Measurements from ENCODE around the gene CAPZA1. TPM values are rescaled to one million over a fixed set of nuclear protein-coding genes. Genes with fewer than 3 reads are reported as not detected.

Gene CAPZA1
- total RNA-seq, 1 donor: 159 TPM

DNA sequence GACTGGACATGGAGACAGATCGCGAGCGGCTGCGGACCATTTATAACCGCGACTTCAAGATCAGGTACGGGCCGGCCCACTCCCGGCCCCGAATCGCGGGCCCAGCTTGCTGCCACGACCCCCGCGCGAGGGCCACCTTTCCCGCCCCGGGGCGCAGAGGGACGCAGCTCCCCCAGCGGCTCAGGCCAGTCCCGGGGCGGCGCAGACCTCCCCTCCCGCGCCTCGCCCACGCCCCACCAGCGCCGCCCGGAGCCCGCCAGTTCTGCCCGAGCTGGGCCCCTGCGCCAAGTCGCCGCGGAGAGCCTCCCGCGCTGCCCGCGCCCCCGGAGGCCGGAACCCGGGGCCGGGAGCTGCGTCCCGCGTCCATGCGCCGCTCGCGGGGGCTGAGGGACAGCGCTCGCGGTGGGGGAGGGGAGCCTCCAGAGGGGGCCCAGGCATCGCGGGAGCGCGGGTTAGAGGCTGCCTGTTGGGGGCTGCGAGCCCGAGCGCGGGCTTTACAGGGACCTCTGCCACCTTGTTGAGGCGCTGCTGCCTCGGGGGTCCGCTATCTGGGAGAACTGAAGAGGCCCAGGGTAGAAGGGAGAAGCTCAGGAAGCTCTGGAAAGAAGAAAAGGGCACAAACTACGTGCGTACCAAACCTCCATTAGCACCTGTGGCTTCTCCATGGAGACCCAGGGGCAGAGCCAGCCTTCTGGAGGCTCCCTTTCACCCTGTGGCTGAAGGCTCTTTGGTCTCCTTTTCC, 55.5 kb downstream of the CAPZA1 start:
- peak overlapping the region; percentile 85 for H3K4me2 ChIP-seq (ENCODE audit: insufficient read depth, low read length)
- peak; percentile 89 for DNase-seq (ENCODE audit: insufficient read length, low spot score, missing footprints)
- H4K20me1 ChIP-seq (ENCODE audit: insufficient read depth, low read length): peaks cover 6% of the 10 kb centered on the region
- peak overlapping the region; percentile 89 for H3K4me3 ChIP-seq (ENCODE audit: insufficient read depth, low read length)
- H3K36me3 ChIP-seq (ENCODE audit: insufficient read depth, low read length): peaks cover 14% of the 10 kb centered on the region
- TF ChIP-seq, protein P1, sequence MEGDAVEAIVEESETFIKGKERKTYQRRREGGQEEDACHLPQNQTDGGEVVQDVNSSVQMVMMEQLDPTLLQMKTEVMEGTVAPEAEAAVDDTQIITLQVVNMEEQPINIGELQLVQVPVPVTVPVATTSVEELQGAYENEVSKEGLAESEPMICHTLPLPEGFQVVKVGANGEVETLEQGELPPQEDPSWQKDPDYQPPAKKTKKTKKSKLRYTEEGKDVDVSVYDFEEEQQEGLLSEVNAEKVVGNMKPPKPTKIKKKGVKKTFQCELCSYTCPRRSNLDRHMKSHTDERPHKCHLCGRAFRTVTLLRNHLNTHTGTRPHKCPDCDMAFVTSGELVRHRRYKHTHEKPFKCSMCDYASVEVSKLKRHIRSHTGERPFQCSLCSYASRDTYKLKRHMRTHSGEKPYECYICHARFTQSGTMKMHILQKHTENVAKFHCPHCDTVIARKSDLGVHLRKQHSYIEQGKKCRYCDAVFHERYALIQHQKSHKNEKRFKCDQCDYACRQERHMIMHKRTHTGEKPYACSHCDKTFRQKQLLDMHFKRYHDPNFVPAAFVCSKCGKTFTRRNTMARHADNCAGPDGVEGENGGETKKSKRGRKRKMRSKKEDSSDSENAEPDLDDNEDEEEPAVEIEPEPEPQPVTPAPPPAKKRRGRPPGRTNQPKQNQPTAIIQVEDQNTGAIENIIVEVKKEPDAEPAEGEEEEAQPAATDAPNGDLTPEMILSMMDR (IDR thresholded peaks at IDR 0.05; ENCODE audit: extremely low read depth, low read depth, low read length): no peak
- peaks cover 54% of the 10 kb centered on the region for H3K79me2 ChIP-seq (ENCODE audit: insufficient read depth, low read length)
- peaks cover 23% of the 10 kb centered on the region for H3K4me1 ChIP-seq (ENCODE audit: insufficient read depth, low read length)
- no peaks in the 10 kb centered on the region for H3K9me3 ChIP-seq (ENCODE audit: low read depth, low read length)
- peak overlapping the region; percentile 77 for H3K27ac ChIP-seq (ENCODE audit: low read depth, low read length)
- no peaks in the 10 kb centered on the region for H3K27me3 ChIP-seq (ENCODE audit: insufficient read depth, low read length)
- H2AFZ ChIP-seq (ENCODE audit: low read length): peak overlapping the region; percentile 67

DNA sequence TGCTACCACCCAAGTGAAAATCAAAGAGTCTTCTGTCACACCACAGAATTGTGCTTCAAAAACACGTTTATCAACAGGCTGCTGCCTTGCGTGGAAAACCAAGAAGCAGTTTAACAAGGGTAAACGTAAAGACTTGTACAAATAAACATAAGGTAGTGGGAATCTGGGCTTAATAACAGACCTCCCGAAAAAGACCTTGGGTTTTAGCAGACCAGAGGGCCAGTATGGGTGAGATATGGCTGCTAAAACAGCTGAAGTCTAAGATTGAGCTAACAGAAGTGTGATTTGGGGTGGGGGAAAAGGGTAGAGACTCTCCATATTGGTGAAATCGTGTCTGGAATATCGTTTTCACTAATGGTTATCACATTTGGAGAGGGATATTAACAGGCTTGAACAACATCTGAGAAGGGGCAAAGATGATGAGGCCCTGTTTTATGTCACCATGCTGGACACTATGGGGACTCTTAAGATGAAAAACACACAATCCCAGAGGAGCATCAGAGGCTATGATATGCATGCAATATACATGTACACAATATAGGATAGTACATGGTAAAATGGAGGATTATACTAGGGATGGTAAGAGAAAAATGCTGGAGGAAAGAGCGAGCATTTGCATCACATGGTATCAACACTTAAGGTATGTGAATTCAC, 56.2 kb downstream of the CAPZA1 start:
- Histone ChIP-seq H3K4me1 (ENCODE audit: insufficient read depth, low read length) (peaks cover 23% of the 10 kb centered on the region), H3K27ac (ENCODE audit: low read depth, low read length) (peak overlapping the region; percentile 62), H3K27me3 (ENCODE audit: insufficient read depth, low read length) (no peaks in the 10 kb centered on the region), H4K20me1 (ENCODE audit: insufficient read depth, low read length) (peaks cover 6% of the 10 kb centered on the region), H3K4me3 (ENCODE audit: insufficient read depth, low read length) (peak overlapping the region; percentile 89), H2AFZ (ENCODE audit: low read length) (peak overlapping the region; percentile 67), H3K9me3 (ENCODE audit: low read depth, low read length) (no peaks in the 10 kb centered on the region), H3K36me3 (ENCODE audit: insufficient read depth, low read length) (peaks cover 12% of the 10 kb centered on the region), H3K79me2 (ENCODE audit: insufficient read depth, low read length) (peaks cover 54% of the 10 kb centered on the region), H3K4me2 (ENCODE audit: insufficient read depth, low read length) (peak overlapping the region; percentile 85)
- TF ChIP-seq, protein P1 (IDR thresholded peaks at IDR 0.05; ENCODE audit: extremely low read depth, low read depth, low read length): no peak
- no peak for DNase-seq (ENCODE audit: insufficient read length, low spot score, missing footprints)

DNA sequence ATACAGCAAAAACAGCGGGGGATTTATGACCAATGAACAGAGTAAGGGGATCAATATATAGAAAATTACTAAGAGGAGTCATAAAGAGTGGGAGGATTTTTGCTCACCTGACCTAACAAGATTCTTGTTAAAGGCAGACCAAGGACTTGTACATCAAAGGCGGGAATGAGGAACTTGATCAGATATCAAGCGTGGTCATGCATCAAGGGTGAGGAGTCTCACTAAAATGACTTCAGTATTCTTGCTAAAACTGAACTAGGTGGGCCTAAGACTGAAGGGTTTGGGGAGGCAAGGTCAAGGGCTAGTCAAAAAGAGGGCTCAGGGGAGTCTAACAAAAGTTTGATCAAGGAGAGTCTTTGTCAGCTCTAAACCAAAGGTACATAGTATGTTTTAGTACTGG, 56.9 kb downstream of the CAPZA1 start:
- TF ChIP-seq, protein P1 (IDR thresholded peaks at IDR 0.05; ENCODE audit: extremely low read depth, low read depth, low read length): no peak

DNA sequence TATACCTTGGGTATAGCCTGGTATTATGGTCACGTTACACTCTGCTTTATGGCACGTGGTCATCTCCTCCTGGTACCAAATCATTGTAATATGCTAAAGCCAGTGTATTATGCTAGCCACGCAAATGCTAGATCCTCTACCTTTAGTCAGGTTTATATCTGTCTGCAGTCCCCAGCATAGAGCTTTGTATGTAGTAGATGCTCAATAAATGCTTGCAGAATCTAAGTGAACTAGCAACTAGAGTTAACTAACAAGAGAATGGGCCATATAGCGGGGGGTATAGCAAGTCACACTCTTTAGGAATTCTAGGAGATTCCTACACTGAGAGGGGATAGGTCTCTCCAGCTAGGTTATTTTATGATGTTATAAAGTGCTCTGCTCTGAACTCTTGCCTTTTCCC, 57.9 kb downstream of the CAPZA1 start:
- TF ChIP-seq, protein P1 (IDR thresholded peaks at IDR 0.05; ENCODE audit: extremely low read depth, low read depth, low read length): no peak
- Histone ChIP-seq H3K27me3 (ENCODE audit: insufficient read depth, low read length) (no peaks in the 10 kb centered on the region), H3K4me2 (ENCODE audit: insufficient read depth, low read length) (no peak overlapping the region), H3K9me3 (ENCODE audit: low read depth, low read length) (no peaks in the 10 kb centered on the region), H3K36me3 (ENCODE audit: insufficient read depth, low read length) (peaks cover 1% of the 10 kb centered on the region), H3K27ac (ENCODE audit: low read depth, low read length) (no peak overlapping the region), H4K20me1 (ENCODE audit: insufficient read depth, low read length) (peaks cover 9% of the 10 kb centered on the region), H2AFZ (ENCODE audit: low read length) (no peak overlapping the region), H3K4me1 (ENCODE audit: insufficient read depth, low read length) (peaks cover 23% of the 10 kb centered on the region), H3K4me3 (ENCODE audit: insufficient read depth, low read length) (no peak overlapping the region), H3K79me2 (ENCODE audit: insufficient read depth, low read length) (peaks cover 59% of the 10 kb centered on the region)
- DNase-seq (ENCODE audit: insufficient read length, low spot score, missing footprints): no peak

More for the DNA sequence above, 56.9 kb downstream of the CAPZA1 start:
- peaks cover 6% of the 10 kb centered on the region for H4K20me1 ChIP-seq (ENCODE audit: insufficient read depth, low read length)
- DNase-seq (ENCODE audit: insufficient read length, low spot score, missing footprints): no peak
- no peaks in the 10 kb centered on the region for H3K27me3 ChIP-seq (ENCODE audit: insufficient read depth, low read length)
- peaks cover 11% of the 10 kb centered on the region for H3K36me3 ChIP-seq (ENCODE audit: insufficient read depth, low read length)
- no peak overlapping the region for H3K4me3 ChIP-seq (ENCODE audit: insufficient read depth, low read length)
- no peak overlapping the region for H2AFZ ChIP-seq (ENCODE audit: low read length)
- H3K4me1 ChIP-seq (ENCODE audit: insufficient read depth, low read length): peaks cover 23% of the 10 kb centered on the region
- H3K4me2 ChIP-seq (ENCODE audit: insufficient read depth, low read length): no peak overlapping the region
- H3K79me2 ChIP-seq (ENCODE audit: insufficient read depth, low read length): peaks cover 54% of the 10 kb centered on the region
- no peaks in the 10 kb centered on the region for H3K9me3 ChIP-seq (ENCODE audit: low read depth, low read length)
- H3K27ac ChIP-seq (ENCODE audit: low read depth, low read length): no peak overlapping the region

Measured in osteoblast (primary cell).